MM.1S (cell line): ENCODE results near the gene TTLL6.

Source experiments
- CTCF ChIP-seq: fragments of 300-600 bp; sonication (generic); IDR thresholded peaks from 2 replicates; pipeline ENCODE4 v1.5.1; 2016; ENCODE audit warnings: antibody characterized with exemption, low read length, mixed read lengths
- EZH2 ChIP-seq: fragments of 300-600 bp; sonication (generic); optimal IDR thresholded peaks from 2 replicates; pipeline ENCODE3; 2017; ENCODE audit warnings: low read depth, mild to moderate bottlenecking, antibody characterized with exemption, low read length, mixed read lengths
- EZH2phosphoT487 ChIP-seq: fragments of 300-600 bp; sonication (generic); IDR thresholded peaks from 2 replicates; pipeline ENCODE4 v1.6.1; 2018; ENCODE audit warnings: antibody characterized with exemption, low read length

GRCh38 chr17:48800626-48801217 is 16.3 kb downstream of the TTLL6 start:
- TF ChIP-seq CTCF, result no peak
- no peak for TF ChIP-seq EZH2
- TF ChIP-seq EZH2phosphoT487, result no peak
